HG02571 (cell line): ENCODE measurements around the gene RAMP3.
"Not testable (repeated sequence)": the region's sequence is repeated elsewhere in the genome, so short reads cannot be mapped to it uniquely, and the experiment has no call there.

Source experiments
- ATAC-seq: cut with Tn5 transposase; IDR thresholded peaks from one replicate; pipeline ENCODE4 v1.9.1; 2021; ENCODE audit warnings: mild to moderate bottlenecking, moderate library complexity; ENCODE audit not compliant: unreplicated experiment

RAMP3 gene, protein sequence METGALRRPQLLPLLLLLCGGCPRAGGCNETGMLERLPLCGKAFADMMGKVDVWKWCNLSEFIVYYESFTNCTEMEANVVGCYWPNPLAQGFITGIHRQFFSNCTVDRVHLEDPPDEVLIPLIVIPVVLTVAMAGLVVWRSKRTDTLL

DNA sequence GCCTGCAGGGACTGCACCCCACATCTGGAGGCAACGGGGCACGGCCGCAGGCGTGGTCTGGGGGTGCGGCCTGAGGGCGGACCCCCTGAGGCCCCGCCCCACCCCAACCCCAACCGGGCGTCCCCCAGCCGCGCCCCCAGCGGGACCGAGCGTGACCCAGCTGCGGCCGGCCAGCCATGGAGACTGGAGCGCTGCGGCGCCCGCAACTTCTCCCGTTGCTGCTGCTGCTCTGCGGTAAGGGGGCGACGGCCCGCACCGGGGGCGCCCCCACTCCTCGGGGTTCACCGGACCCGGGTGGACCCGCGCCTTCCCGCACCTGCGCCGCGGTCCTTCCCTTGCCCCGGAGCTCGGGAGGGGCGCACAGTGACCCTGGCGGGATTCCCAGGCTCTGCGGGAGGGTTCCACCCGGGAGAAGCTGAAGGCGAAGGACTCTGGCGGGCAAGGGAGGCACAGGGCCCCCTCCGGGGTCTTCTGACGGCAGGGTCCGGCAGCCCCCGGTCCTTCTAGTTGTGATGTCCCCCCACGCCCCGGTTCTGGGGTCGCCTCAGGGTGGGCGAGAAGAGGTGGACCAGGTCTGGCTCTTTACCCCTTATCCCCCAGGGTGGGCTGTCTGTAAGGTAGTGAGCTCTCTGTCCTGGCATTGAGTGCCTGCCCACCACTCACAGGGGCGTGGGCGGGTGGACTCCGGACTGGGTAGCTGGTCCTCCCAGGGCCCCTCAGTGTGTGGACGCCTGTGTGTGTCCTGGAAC is at the start of gene RAMP3:
Gene RAMP3 (plus strand): TSS at position 139 of the 749 bp plus-strand sequence. CDS start 38 bp downstream, at position 177.
- no peak for ATAC-seq

DNA sequence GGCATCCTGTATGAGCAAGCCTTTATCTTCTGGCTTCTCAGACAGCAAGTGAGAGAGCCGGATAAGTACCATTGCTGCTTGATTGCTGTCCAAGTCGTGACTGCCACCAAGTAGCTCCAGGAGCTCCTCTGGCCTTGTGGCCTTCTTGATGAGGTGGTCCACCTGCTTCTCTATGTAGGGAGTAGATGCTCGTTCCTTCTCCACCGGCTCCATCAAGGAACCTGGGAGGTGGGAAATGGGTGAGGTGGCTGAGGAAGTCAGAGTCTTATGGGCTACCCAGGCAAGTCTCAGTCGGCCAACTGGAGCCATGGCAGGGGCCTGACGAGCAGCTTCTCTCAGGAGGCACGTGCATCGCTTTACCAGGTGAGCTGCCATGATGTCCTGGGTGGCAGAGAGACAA is 48.7 kb upstream of the RAMP3 start:
- no peak for ATAC-seq

DNA sequence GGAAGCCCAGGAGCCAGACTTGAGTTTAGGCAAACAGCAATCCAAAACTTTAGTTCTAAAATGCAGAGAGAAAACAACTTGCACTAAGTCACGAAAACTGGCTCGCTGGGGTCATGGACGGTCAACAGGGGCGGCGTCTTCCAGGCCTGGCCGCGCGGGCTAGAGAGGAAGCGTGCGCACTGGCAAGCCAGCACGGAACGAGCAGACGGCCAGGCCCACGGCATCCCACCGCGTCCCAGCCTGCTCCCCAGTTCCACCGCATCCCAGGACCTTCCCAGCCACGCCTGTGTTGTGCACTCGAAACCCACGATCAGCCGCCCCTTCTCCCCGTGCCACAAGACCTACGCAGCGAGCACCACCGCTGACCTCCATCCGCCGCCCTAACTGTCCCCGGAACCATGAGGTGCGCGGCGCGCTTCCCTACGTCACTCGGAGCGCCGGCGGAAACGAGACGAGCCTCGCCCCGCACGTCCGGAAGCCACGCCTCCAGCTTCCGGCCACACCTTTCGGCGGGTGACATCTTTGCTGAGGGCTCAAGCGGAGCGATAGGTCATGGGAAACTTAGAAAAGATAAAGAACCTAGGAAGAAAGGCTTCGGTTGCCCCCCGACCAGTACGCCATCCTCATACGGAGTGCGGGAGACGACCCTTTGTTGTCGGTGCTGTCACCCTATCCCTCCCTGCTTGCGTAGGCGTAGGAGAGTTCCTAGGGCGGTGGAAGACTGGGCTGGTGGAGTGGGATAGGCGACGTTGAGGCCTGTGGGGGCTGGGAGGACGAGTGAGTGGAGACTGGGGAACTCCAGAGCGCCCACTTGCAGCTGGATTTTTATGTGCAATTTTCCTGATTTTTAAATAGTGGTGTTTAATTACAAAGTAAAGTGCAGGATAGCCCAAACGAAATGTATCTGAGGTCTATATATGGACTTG is 46.0 kb upstream of the RAMP3 start, which contains the start of gene TBRG4:
Gene TBRG4 (minus strand): TSS at position 400 of the 926 bp plus-strand sequence. CDS start 2,460 bp downstream, outside the sequence.
- ATAC-seq = peak; percentile 87

DNA sequence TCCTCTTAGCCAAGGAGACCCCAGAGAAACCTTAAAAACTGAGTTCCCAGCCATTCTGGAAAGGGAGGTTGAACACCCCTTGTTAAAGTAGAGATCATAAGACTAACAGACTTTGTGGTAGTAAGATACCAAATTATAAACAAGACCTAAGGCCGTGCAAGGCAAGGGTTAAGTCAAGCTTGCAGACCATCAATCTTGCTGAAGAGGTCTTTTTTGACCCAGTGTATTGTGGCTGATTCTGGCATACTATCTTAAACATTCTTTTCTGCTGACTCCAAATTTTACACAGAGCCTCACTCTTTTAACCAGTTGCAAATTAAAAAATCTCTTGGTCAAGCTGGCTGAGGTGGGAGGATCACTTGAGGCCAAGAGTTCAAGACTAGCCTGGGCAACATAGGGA is 44.9 kb upstream of the RAMP3 start:
- no peak for ATAC-seq

DNA sequence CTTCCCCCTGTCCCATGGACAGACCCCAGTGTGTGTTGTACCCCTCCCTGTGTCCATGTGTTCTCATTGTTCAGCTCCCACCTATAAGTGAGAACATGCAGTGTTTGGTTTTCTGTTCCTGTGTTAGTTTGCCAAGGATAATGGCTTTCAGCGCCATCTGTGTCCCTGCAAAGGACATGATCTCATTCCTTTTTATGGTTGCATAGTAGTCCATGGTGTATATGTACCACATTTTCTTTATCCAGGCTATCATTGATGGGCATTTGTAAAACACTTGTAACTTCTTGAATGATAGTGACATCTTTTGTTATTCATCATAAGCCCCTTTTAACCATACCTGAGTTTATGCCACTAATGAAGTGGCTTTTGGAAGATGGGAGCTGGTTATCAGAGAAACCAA is 43.3 kb upstream of the RAMP3 start:
- not testable (repeated sequence) for ATAC-seq

DNA sequence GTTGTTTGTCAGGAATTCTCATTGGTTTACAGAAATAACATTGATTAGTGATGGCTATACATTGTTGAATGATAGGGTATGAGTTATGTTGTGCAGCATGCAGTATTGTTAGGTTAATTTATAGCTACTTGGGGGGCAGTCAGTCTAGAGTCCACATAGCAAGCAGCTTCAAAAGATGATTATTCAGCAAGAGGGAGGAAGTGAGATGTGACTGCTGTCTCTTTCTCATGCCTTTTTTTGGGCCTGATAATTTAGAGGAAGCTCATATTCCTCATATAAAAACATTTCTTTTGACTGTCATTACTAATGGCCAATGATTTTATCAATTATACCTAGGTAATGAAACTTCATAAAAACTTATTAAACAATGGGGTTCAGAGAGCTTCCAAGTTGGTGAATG is 42.7 kb upstream of the RAMP3 start:
- no peak for ATAC-seq

DNA sequence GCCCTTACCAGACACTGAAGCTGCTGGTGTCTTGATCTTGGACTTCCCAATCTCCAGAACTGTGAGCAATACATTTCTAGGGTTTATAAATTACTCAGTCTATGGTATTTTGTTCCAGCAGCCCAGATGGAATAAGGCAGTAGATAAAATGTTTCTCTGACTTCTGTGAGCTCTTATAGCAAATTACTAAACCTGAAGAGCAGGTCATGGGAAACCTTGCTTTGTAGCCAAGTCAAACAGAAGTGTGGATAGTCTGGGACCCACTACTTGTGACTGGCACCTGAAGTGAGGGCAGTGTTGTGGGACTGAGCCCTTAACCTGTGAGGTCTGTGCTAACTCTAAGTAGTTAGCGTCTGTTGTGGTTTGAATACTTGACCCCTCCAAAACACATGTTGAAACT is 41.5 kb upstream of the RAMP3 start:
- ATAC-seq = no peak

DNA sequence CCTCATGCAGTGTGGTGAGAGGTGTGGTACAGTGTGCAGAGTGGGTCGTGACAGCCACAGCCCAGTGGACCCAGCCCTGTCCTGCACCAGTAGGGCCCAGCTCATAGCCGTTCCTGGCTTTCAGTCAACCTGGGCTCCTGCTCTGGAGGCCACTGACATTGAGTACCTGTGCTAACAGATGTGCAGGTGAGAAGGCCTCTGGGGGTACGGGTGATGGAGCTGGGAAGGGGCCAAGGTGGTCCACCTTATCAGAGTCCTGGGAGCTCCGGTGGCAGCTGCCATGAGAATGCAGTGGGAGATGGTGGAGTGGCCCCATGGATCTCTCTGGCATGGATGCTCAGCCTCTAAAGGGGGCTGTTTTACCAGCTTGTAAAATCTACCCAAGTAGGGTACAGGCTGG is 40.0 kb upstream of the RAMP3 start:
- no peak for ATAC-seq

DNA sequence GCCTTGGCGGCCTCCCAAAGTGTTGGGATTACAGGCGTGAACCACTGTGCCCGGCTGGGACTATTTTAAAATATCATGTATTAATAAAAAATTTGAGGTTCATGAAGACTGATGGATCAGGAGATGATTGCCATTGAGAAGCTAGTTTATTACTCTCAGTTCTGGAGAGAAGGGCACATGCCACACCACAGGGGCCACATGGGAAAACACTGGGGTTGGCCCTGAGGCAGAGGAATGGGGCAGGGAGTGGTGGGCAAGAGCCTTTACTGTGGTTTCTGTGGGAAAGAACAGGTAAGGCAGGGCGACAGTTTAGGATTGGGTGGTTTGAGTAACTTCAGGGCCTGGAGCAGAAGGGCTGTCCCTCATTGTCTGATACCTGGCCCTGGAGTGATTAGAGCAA is 39.3 kb upstream of the RAMP3 start:
- no peak for ATAC-seq

DNA sequence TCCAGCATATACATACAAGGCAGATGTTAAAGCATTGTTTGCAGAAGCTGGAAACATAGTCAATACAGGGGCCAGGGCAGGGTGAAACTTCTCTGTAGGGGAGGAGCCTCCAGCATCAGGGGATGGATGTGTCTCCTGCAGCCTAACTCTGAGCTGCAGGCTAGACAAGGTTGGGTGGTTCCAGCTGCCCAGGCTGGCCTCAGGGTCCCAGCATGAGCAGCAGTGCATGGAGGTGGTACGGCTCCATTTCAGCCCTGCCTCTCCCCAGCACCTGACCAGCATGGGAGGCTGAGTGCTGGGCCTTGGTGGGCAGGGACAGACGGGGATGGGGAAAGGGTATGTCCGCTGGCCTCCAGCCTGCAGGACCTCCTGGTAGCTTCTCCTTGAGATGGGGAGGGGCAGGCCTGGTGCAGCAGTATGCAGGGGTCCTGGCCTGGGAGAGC is 38.7 kb upstream of the RAMP3 start:
- ATAC-seq = no peak

DNA sequence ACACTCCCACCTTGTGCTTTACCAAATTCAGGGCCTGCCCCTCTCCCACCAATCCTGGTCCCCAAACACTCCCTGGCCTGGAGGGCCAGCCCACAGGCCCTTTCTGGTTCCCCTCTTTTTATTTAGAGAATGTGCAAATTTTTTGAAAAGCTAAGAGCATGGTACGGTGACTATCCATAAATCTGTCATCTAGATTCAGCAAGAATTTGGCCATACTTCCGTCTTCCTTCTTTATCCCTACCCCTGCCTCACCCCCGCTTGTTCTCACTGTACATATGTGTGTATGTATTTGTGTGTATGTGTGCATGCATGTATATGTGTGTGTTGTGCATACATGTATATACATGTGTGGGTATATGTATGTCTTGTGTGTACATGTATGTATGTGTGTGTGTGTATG is 38.0 kb upstream of the RAMP3 start:
- no peak for ATAC-seq

DNA sequence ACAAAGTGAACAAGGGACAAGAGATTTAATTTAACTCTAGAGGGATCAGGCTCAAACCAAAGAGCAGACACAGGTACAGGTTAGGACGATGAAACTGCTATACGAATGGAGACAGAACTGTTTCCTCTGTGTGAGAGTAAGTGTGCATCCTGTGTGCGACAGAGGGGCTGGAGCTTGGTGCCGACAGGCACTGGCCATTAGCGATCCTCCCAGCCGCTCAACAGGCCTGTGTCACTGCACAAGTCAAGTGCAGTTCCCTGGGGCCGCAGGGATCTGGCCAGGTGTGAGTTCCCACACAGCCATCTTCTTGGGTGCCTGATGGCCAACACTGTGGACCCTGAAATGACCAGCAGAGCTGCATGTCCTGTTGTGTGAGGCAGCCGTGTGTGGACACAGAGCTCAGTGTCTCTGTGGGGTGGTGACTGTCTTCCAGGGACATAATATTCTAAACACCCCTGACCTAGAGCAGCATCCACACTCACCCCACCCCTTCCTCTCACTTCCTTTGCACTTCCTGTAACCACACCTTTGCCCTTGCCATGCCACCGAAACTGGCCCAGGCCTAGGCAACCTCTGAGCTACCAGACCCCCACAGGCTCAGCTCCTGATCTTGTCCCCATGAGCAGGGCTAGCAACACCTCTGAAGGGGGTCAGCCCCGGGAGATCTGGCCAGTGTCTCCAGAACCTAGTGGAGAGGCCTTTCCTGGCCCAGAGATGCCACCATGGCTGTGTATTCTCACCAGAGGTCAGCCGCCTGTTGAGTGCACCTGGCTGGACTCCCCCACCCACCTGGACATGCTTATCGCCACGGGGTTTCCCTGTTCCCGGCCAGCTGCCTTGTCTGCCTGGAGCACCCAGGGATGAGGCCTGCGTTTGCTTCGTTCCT is 34.4 kb upstream of the RAMP3 start:
- ATAC-seq = no peak

DNA sequence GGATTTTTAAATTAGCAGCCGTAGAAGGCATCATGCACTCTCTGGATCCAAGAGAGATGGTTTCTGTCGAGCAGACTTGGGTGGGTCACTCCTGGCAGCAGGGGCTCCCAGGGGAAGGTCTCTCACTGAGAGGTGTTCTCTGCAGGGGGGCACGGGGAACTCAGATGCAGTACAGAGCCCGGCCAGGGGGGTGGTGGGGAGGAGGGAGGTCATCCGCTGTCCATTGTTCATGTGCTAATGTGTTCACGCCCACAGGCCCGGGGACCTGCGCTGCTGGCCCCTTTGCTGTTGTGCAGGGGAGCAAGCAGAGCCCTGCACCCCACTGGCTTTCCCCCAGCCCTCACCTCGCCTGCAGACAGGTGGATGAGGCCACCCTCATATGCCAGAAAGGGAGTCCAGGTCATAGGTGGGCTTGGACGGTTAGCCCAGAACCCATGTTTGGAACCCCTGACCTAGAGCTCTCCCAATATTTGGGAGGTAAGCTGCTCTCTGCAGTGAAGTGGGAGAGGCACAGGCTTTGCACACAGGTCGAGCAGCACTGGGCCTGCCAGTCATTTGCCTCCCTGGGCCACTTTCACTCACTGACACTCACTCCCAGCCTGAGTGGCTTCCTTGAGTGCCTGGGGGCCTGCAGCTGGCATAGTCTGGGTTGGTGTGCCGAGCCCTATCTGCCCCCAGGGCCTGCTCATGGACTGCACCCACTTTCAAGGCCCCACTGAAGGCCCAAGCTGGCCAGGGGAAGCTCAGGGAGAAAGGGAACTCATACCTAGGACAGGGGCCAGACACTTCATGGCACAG is 33.5 kb upstream of the RAMP3 start:
- ATAC-seq = no peak

DNA sequence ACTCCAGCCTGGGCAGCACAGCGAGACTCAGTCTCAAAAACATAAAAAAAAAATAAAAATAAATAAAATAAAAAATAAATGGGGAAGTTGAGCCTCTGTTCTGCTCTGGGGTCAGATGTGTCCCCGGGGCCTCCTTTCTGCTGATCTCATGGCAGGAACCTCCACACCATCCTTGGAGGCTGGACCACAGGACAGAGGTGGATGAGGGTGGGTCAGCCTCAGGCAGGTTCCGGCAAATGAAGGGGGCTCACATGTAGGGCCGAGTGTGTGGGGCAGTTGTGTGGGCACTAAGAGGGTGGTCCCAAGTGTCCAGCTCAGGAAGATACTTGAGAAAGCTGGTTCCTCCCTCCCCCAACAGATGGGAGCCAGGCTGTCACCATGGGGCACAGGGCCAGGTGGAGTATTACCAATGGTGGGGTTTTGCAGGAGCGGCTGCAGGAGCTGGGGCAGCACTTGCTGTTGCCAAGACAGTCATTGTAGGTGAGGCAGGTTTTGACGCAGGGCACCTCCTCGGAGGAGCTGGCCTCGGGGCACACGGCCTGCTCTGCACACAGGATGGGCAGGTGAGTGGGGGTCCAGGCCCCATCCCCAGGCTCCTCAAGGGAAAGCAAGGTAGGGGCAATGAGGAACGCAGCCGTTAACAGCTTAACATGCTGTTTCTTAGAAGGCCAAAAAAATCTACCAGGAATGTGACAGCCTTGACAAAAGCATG is 32.2 kb upstream of the RAMP3 start:
- ATAC-seq = no peak

DNA sequence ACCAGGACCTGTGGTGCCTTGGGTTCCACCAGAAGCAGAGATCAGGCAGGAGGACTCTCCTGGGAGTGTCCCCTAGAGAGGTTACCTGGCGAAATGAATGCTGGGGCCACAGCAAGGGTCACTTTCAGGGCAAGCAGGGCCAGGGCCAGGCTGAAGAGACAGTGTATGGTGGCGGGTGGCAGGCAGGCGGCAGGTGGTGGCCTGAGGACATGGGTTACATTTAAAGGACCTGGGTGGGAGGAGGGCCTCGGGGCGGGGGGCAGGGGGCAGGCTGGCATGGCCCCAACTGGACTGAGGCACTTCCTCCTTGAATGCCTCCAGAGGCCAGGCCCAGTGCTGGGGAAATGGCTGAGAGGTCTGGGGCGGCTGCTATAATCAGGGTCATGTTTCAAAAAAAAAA is 31.4 kb upstream of the RAMP3 start:
- no peak for ATAC-seq

DNA sequence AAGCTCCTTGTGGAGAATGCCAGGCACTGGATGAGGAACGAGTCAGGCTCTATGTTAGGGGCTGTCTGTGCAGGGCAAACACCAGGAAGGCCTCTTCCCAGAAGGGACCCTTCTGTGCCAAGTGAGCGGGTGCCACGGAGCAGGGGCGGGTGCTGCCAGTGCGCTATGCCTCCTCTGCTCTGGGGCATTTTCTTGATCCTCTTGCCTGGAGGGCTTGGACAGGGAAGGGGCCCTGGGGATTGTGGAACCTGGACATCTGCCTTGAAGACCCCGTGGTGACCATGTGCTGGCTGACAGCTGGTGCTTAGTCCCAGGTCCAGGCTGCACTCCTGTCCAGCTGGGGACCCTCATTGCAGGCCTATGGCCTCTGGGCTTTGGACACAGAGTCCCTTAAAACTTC is 30.7 kb upstream of the RAMP3 start:
- no peak for ATAC-seq

DNA sequence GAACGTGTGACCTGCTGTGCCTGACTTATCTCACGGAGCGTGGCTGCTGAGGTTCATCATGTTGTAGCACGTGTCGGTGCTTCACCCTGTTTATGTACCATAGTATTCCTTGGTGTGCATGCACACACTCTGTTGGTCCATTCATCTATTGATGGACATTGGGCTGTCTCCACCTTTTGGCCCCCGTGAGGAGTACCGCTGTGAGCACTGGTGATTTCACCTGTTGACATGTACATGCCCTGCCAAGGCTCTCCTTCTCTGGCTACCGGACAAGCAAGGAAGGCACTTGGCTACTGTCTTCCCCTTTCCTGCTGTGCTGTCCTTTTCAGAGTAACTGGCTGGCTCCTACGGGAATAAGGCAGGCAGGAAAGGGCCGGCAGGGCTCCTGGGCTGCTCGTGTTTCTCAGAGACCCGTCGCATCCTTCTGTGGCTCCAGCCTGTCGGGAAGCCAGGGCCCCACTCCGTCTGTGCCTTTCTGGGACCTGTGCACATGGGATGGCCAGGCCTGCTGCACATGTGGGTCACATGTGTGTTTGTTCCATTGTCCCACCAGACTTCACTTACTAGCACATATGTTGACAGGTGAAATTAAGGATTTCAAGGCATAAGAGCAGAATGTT is 28.3 kb upstream of the RAMP3 start:
- no peak for ATAC-seq

DNA sequence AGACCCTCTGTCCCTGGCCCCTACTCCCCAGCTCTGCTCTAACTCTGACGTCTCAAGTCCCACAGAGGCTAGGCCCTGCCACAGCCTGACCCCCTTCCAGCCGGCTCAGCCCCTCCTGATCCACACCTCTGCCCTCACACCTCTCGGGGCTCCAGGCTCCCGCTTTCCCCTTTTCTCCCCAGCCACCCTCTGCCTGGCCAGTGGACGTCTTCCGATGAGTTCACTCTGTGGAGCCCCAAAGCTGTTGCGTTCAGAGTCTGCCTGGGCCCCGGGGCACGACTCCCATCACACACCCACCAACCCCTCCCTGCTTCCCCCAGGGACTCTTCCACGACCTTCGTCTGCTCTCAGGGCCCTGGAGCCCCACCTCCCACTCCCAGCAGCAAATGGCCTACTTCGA is 27.7 kb upstream of the RAMP3 start:
- ATAC-seq = no peak

DNA sequence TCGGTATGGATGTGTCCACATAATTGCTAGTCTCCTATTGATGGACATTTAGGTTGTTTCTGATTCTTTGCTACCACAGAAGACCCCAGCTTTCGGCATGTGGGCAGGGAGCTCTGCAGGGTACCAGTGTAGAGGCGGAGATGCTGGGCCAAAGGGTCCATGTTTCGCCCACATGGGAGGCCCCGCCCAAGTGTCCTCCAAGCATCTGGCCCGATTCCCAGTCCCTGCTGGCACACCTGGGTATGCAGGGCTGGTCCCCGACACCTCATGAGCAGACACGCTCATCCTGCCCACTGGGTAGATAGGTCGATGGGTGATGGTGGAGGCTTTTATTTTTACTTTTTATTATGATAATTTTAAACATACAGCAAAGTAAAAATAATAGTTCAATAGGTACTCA is 26.7 kb upstream of the RAMP3 start:
- no peak for ATAC-seq
